ENCODE results near the gene ENDOD1. TPM values are rescaled to one million over a fixed set of nuclear protein-coding genes. Genes with fewer than 3 reads are reported as not detected.

The ENDOD1 gene
- total RNA-seq, 2 experiments from 2014 or later: 13.0 to 14.1 TPM

- Mint-ChIP-seq H3K27ac (no peak overlapping the region), H3K9me3 (no peaks in the 10 kb centered on the region), H3K4me3 (no peak overlapping the region), H3K4me1 (ENCODE audit: low read depth) (no peaks in the 10 kb centered on the region), H3K27me3 (no peaks in the 10 kb centered on the region), H3K36me3 (ENCODE audit: low read depth) (peaks cover 4% of the 10 kb centered on the region)
- POLR2A ChIA-PET: interaction anchor here (0.5 kb wide), 1 partner anchor 617 kb away, joined by 3 read pairs; no protein-coding TSS in a partner anchor
- DNase-seq (no peak), ATAC-seq (no peak)
- TF ChIP-seq CTCF (IDR thresholded peaks at IDR 0.05): no peak
- CTCF ChIA-PET: interaction anchor here (1.1 to 10.9 kb wide), 5 partner anchors 9 to 535 kb away, joined by 3 to 53 read pairs (median 4); no protein-coding TSS in a partner anchor
- intact Hi-C loops (cut with micrococcal nuclease): no loop called here
Measured at GRCh38 chr11:95170294-95170693, 80.6 kb downstream of the ENDOD1 start.

GRCh38 chr11:95175818-95176380, 86.3 kb downstream of the ENDOD1 start:
- Mint-ChIP-seq H3K36me3 (ENCODE audit: low read depth) (peaks cover 7% of the 10 kb centered on the region), H3K4me1 (ENCODE audit: low read depth) (no peaks in the 10 kb centered on the region), H3K27ac (no peak overlapping the region), H3K4me3 (no peak overlapping the region), H3K27me3 (no peaks in the 10 kb centered on the region), H3K9me3 (no peaks in the 10 kb centered on the region)
- intact Hi-C loops (cut with micrococcal nuclease): no loop called here
- no peak for TF ChIP-seq CTCF (IDR thresholded peaks at IDR 0.05)
- DNase-seq (no peak), ATAC-seq (no peak)
- ChIA-PET POLR2A (no interaction called here), CTCF (interaction anchor here (0.8 to 2.5 kb wide), 5 partner anchors 17 to 588 kb away, joined by 3 to 10 read pairs (median 4); no protein-coding TSS in a partner anchor)

Other genes starting within 250 kb of the ENDOD1 start
- 10 to 100 TPM; 72.5 to 76.4 TPM for gene CWC15, start 116.3 kb upstream of the ENDOD1 start, total RNA-seq
- 1 to 10 TPM; 1.1 to 1.6 TPM for gene KDM4D, start 116.1 kb upstream of the ENDOD1 start, total RNA-seq
- not detected for gene KDM4E, start 64.6 kb upstream of the ENDOD1 start, total RNA-seq
- not detected for gene KDM4F, start 40.4 kb upstream of the ENDOD1 start, total RNA-seq
- gene SRSF8, start 22.9 kb upstream of the ENDOD1 start, total RNA-seq: 10 to 100 TPM; 23.0 to 24.7 TPM
- 10 to 100 TPM; 19.4 to 19.5 TPM for gene SESN3, start 141.4 kb downstream of the ENDOD1 start, total RNA-seq